HEK293 (cell line): ENCODE results near the gene BCAP31.

ENCODE experiments used
- CTCF ChIA-PET: fragments of 350-600 bp; formaldehyde crosslinking; extraction: SDS; loops from one replicate; lab custom pipeline; 2021; ENCODE audit warnings: antibody characterized with exemption; lab: Yijun Ruan, JAX
- POLR2A ChIA-PET: fragments of 300-600 bp; formaldehyde crosslinking; extraction: SDS; loops from one replicate; lab custom pipeline; 2020; ENCODE audit warnings: antibody characterized with exemption, inconsistent platforms; lab: Yijun Ruan, JAX
- H3K27ac ChIP-seq: fragments of 200-500 bp; sonication (Bioruptor generic); 2 replicates; pipeline ENCODE4 v1.5.1; 2014; ENCODE audit warnings: low read depth, low read length, control low read depth, inconsistent platforms; ENCODE audit errors: extremely low read depth
- H3K36me3 ChIP-seq, 2 experiments: fragments of 200-500 bp in 1 of 2; sonication (Bioruptor generic) in 1 of 2; 1 replicate in 1 of 2; 2 replicates in 1 of 2; pipeline ENCODE4 v1.5.1; 2014 to 2017; ENCODE audit warnings: inconsistent platforms in 2 of 2, low read length in 2 of 2; ENCODE audit not compliant: control insufficient read depth in 2 of 2, insufficient read depth in 1 of 2
- H3K4me1 ChIP-seq: fragments of 200-500 bp; sonication (Bioruptor generic); 2 replicates; pipeline ENCODE4 v1.5.1; 2014; ENCODE audit warnings: mild to moderate bottlenecking, low read length, inconsistent platforms; ENCODE audit not compliant: control insufficient read depth, insufficient read depth
- H3K4me3 ChIP-seq: 2 replicates; pipeline ENCODE4 v1.5.1; 2011; ENCODE audit warnings: low read depth, mild to moderate bottlenecking, control low read depth, low read length, moderate library complexity
- H3K9me3 ChIP-seq: fragments of 200-500 bp; sonication (Bioruptor generic); 2 replicates; pipeline ENCODE4 v1.5.1; 2014; ENCODE audit warnings: low read depth, low read length, inconsistent platforms; ENCODE audit not compliant: control insufficient read depth, insufficient read depth
- GLI2 ChIP-seq: fragments of 450-650 bp; formaldehyde crosslinking; IDR thresholded peaks from 2 replicates; pipeline ENCODE4; 2017; ENCODE audit warnings: missing biosample characterization, missing genetic modification characterization, low read depth, borderline replicate concordance
- HIC1 ChIP-seq: fragments of 450-650 bp; formaldehyde crosslinking; IDR thresholded peaks from 2 replicates; pipeline ENCODE4 v1.5.1; 2016; ENCODE audit warnings: missing biosample characterization, missing genetic modification characterization
- KLF1 ChIP-seq: fragments of 450-650 bp; formaldehyde crosslinking; IDR thresholded peaks from 2 replicates; pipeline ENCODE4 v1.5.1; 2016; ENCODE audit warnings: missing biosample characterization, missing genetic modification characterization
- MYNN ChIP-seq: fragments of 450-650 bp; formaldehyde crosslinking; IDR thresholded peaks from 2 replicates; pipeline ENCODE4 v1.5.1; 2016; ENCODE audit warnings: missing biosample characterization, missing genetic modification characterization, borderline replicate concordance
- SP2 ChIP-seq: fragments of 450-650 bp; formaldehyde crosslinking; IDR thresholded peaks from 2 replicates; pipeline ENCODE4 v1.5.1; 2016; ENCODE audit warnings: missing biosample characterization, missing genetic modification characterization
- ZBTB10 ChIP-seq: fragments of 450-650 bp; formaldehyde crosslinking; IDR thresholded peaks from 2 replicates; pipeline ENCODE4 v1.5.1; 2016; ENCODE audit warnings: missing biosample characterization, missing genetic modification characterization
- ZBTB21 ChIP-seq: fragments of 450-650 bp; formaldehyde crosslinking; IDR thresholded peaks from 2 replicates; pipeline ENCODE4 v1.5.1; 2017; ENCODE audit warnings: missing biosample characterization, missing genetic modification characterization
- ZBTB48 ChIP-seq: fragments of 450-650 bp; formaldehyde crosslinking; IDR thresholded peaks from 2 replicates; pipeline ENCODE4 v1.5.1; 2016; ENCODE audit warnings: missing biosample characterization, missing genetic modification characterization
- ZFHX2 ChIP-seq: fragments of 450-650 bp; formaldehyde crosslinking; conservative IDR thresholded peaks from 2 replicates; pipeline ENCODE4 v1.5.1; 2016; ENCODE audit warnings: missing biosample characterization, missing genetic modification characterization
- ZNF211 ChIP-seq: fragments of 450-650 bp; formaldehyde crosslinking; IDR thresholded peaks from 2 replicates; pipeline ENCODE4 v1.5.1; 2016; ENCODE audit warnings: low read depth, missing biosample characterization, missing genetic modification characterization
- ZNF266 ChIP-seq: fragments of 450-650 bp; formaldehyde crosslinking; IDR thresholded peaks from 2 replicates; pipeline ENCODE4 v1.5.1; 2016; ENCODE audit warnings: missing biosample characterization, missing genetic modification characterization, low read depth
- ZNF707 ChIP-seq: fragments of 450-650 bp; formaldehyde crosslinking; IDR thresholded peaks from 2 replicates; pipeline ENCODE4 v1.5.1; 2016; ENCODE audit warnings: missing biosample characterization, missing genetic modification characterization
- TF ChIP-seq, protein P1 (sequence below): fragments of 450-650 bp; IDR thresholded peaks from 2 replicates; pipeline ENCODE4 v1.5.1; 2018; ENCODE audit warnings: missing biosample characterization, mild to moderate bottlenecking, missing genetic modification characterization

Gene BCAP31

DNA sequence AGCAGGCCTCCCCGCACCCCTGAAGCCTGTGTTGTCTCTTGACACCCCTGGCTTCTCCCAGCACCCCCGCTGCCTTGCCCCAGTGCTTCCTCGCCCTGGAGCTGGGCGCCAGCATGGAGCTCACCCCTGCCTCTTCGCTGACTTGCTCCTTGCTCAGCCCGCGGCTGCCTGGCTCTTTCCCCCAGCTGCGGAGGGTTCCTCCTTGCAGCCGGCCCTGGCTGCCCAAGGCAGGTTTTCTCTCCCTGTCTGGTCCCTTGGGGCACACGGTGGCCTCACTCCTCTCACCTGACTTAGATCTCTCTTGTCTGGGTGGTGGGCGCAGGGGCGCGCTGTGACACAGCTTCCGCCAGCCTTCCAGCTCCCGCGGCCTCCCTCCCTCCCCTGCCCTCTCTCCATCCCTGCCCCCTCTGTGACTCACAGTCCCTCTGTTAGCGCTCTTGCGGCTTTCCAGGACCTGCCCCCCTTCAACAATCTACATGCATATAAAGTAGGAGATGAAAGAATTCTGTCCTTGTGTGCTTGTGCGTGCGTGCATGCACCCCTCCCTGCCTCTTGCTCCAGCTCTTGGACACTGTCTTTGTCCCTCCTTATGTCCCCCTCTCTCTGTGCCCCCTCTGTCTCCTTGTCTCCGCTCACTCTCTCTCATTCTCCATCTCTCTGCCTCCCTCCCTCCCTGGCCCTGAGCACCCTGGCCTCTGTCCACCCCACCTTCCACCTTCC is 42.1 kb upstream of the BCAP31 start (continued):
- TF ChIP-seq ZFHX2 (peak; percentile 38), MYNN (tag by site-specific recombination) (no peak), ZNF211 (tag by site-specific recombination) (no peak), ZBTB21 (tag by site-specific recombination) (no peak)

- ChIA-PET CTCF (interaction anchor here (0.6 to 6.5 kb wide), 4 partner anchors 12 to 371 kb away, joined by 3 to 63 read pairs (median 3); no protein-coding TSS in a partner anchor), POLR2A (interaction anchor here (0.5 to 1.7 kb wide), 7 partner anchors 16 to 205 kb away, joined by 3 to 12 read pairs (median 4); partner anchors contain the start of genes IDH3G, SRPK3 and SSR4)
- Histone ChIP-seq H3K4me1 (0 out of 2 replicates have a peak, but pooled peaks cover 3% of the 10 kb centered on the region), H3K27ac (peak overlapping the region; percentile 7; the same call in 1 of the 2 replicates), H3K4me3 (peak overlapping the region; percentile 30), H3K9me3 (no peaks in the 10 kb centered on the region), H3K36me3 (no peaks in the 10 kb centered on the region)
- TF ChIP-seq HIC1 (tag by site-specific recombination), result peak; percentile 55
- peak; percentile 18; the same call in 1 of the 2 replicates for TF ChIP-seq SP2
- 0 out of 2 replicates have a peak, but pooled peaks have one; percentile 57 for TF ChIP-seq ZNF707 (tag by site-specific recombination)
- TF ChIP-seq ZNF266, result no peak
- peak; percentile 27; the same call in 1 of the 2 replicates for TF ChIP-seq KLF1
- TF ChIP-seq GLI2 (tag by site-specific recombination), result no peak
- TF ChIP-seq ZBTB10 (tag by site-specific recombination), result no peak
- TF ChIP-seq ZBTB48 (tag by site-specific recombination), result no peak
These were observed 41.2 kb upstream of the BCAP31 start for GRCh38 chrX:153765138-153766079.

- Histone ChIP-seq H3K4me3 (no peak overlapping the region), H3K9me3 (no peaks in the 10 kb centered on the region), H3K36me3 (no peaks in the 10 kb centered on the region), H3K4me1 (0 out of 2 replicates have a peak, but pooled peaks cover 3% of the 10 kb centered on the region), H3K27ac (no peak overlapping the region)
- ChIA-PET CTCF (interaction anchor here (0.7 to 6.5 kb wide), 3 partner anchors 30 to 183 kb away, joined by 3 to 63 read pairs (median 3); partner anchors contain the start of genes IDH3G and SSR4), POLR2A (no interaction called here)
- TF ChIP-seq, protein P1, sequence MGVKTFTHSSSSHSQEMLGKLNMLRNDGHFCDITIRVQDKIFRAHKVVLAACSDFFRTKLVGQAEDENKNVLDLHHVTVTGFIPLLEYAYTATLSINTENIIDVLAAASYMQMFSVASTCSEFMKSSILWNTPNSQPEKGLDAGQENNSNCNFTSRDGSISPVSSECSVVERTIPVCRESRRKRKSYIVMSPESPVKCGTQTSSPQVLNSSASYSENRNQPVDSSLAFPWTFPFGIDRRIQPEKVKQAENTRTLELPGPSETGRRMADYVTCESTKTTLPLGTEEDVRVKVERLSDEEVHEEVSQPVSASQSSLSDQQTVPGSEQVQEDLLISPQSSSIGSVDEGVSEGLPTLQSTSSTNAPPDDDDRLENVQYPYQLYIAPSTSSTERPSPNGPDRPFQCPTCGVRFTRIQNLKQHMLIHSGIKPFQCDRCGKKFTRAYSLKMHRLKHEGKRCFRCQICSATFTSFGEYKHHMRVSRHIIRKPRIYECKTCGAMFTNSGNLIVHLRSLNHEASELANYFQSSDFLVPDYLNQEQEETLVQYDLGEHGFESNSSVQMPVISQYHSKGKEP, result no peak
These were observed 40.6 kb upstream of the BCAP31 start for GRCh38 chrX:153764786-153765137.
